AG04449 (cell line): ENCODE measurements around the gene CARD10.

Experiments
- CTCF ChIA-PET: fragments of 350-600 bp; formaldehyde crosslinking; extraction: SDS; loops from one replicate; lab custom pipeline; 2021; ENCODE audit warnings: antibody characterized with exemption; lab: Yijun Ruan, JAX
- POLR2A ChIA-PET: fragments of 400-600, 350-600 bp; formaldehyde crosslinking; extraction: SDS; loops from one replicate; lab custom pipeline; 2020; ENCODE audit warnings: antibody characterized with exemption, inconsistent platforms; lab: Yijun Ruan, JAX
- DNase-seq: peaks from one replicate; pipeline ENCODE4 v3.0.0-alpha.2; 2010; ENCODE audit warnings: low read depth, low spot score
- H3K4me3 ChIP-seq: 2 replicates; pipeline ENCODE4 v1.5.1; 2011; ENCODE audit warnings: low read depth, mild to moderate bottlenecking, control low read depth, low read length
- TF ChIP-seq, protein P1 (sequence below): IDR thresholded peaks from one replicate; pipeline ENCODE4 v1.5.1; 2011; ENCODE audit warnings: mild to moderate bottlenecking, moderate library complexity, low read length, control low read depth, inconsistent platforms; ENCODE audit not compliant: insufficient read depth; ENCODE audit errors: missing control alignments

CARD10 gene

DNA sequence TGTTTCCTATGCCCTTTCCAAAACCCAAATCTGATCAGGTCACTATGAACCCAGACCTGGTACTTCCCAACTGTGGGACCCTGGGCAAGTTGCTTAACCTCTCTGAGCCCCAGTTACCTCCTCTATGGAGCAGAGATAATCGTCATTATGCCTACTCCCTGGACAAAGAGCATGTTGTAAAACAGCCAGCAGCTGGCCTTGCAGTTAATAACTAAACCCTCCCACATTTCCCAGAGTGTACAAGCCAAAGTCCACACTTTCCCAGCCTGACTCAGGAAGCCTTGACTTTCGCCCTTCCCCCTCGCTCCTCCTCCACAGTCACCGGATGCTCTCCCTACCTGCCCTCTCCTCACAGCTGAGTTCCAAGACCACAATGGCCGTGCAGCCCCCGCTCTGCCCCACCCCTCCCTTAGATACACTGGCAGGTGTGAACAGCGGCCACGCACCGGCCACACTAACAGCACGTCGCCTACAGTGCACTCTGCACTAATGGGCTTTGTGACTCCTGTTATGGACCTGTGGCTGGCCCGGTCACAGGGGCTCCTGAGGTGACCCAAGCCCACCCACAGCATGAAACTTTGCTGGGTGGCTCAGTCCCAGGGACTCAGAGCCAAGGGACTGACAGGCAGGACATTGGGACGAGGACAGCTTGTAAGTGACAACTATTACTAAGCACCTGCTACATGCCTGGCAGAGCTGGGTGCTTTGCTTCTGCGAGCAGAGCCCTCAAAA, 17.4 kb downstream of the CARD10 start:
- no peak overlapping the region for H3K4me3 ChIP-seq
- TF ChIP-seq, protein P1, sequence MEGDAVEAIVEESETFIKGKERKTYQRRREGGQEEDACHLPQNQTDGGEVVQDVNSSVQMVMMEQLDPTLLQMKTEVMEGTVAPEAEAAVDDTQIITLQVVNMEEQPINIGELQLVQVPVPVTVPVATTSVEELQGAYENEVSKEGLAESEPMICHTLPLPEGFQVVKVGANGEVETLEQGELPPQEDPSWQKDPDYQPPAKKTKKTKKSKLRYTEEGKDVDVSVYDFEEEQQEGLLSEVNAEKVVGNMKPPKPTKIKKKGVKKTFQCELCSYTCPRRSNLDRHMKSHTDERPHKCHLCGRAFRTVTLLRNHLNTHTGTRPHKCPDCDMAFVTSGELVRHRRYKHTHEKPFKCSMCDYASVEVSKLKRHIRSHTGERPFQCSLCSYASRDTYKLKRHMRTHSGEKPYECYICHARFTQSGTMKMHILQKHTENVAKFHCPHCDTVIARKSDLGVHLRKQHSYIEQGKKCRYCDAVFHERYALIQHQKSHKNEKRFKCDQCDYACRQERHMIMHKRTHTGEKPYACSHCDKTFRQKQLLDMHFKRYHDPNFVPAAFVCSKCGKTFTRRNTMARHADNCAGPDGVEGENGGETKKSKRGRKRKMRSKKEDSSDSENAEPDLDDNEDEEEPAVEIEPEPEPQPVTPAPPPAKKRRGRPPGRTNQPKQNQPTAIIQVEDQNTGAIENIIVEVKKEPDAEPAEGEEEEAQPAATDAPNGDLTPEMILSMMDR: no peak
- peak; percentile 59 for DNase-seq
- POLR2A ChIA-PET: no interaction called here
- CTCF ChIA-PET: interaction anchor here (1.3 kb wide), 1 partner anchor 105 kb away, joined by 3 read pairs; no protein-coding TSS in a partner anchor

DNA sequence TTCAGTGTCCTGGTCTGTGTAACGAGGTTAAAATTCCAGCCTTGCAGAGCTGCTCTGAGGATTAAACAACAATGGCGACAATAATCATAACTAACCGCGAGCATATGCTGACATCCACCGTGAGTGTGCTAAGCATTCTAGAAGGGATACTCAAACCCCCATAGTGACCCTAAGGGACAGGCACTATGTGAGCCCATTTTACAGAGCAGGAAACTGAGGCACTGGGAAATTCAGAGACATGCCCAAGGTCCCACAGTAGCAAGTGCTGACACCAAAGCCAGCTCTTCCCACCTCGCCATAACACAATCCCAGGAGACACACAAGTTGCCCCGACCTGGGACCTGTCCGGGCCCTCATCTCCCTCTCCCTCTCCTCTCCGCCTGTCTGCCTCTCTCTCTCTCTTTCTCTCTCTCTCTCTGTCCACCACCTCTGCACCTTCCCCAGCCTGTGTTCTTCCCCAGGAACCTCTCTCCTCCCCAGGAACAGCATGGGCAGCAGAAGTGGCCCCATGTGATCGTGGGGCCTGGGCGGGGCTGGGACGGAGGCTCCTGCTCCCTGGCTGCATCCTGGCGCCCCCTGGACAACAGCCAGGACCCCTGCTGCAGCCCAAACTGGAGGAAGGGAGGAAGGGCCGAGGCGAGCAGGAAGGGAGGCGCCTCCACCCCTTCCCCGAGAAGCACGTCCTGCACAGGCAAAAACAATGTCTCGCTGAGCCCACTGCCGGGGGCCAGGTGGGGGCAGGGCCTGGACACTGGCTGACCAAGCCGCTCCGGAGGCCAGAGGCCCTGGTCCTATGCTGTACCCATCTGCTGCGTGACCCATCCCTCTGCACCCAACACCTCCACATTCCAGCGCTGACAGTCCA, 18.2 kb downstream of the CARD10 start:
- TF ChIP-seq, protein P1: no peak
- no peak overlapping the region for H3K4me3 ChIP-seq
- CTCF ChIA-PET: interaction anchor here (0.8 to 2.0 kb wide), 3 partner anchors 7 to 106 kb away, joined by 3 to 4 read pairs (median 3); no protein-coding TSS in a partner anchor
- no peak for DNase-seq
- POLR2A ChIA-PET: interaction anchor here (2.7 kb wide), 1 partner anchor 11 kb away, joined by 7 read pairs; no protein-coding TSS in a partner anchor

DNA sequence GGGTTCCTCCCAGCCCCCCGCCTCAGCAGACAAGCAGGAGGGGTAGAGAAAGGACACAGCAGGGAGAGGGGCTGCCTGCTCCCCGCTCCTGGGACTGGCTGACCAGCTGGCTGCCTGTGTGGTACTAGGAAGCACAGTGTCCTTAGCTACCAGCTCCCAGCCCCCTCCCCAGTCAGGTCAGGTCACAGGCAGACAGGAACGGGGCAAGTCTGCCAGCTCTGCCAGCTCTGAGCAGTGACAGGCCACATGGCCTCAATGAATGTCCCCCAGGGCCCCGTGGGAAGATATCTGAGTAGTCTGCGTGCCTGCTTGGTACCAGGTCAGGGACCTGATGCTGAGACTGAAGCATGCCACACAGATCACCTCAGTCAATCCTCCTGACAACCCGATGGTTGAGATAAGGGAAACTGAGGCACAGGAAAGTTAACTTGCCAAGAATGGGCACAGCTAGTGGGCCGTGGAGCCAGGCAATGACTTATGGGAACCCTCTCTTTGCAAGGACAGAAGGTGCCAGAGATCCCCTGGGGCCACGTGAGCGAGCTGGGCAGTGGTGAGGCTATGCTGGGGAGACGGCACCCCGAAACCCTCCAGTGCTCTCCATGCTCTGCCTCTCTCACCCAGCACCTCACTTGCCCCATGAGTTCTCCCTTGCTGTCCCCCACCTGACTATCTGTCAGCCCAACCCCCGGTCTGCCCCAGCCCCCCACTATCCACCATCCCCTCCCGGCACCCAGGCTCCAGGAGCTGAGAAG, 19.2 kb downstream of the CARD10 start:
- POLR2A ChIA-PET: interaction anchor here (2.7 kb wide), 1 partner anchor 12 kb away, joined by 7 read pairs; no protein-coding TSS in a partner anchor

DNA sequence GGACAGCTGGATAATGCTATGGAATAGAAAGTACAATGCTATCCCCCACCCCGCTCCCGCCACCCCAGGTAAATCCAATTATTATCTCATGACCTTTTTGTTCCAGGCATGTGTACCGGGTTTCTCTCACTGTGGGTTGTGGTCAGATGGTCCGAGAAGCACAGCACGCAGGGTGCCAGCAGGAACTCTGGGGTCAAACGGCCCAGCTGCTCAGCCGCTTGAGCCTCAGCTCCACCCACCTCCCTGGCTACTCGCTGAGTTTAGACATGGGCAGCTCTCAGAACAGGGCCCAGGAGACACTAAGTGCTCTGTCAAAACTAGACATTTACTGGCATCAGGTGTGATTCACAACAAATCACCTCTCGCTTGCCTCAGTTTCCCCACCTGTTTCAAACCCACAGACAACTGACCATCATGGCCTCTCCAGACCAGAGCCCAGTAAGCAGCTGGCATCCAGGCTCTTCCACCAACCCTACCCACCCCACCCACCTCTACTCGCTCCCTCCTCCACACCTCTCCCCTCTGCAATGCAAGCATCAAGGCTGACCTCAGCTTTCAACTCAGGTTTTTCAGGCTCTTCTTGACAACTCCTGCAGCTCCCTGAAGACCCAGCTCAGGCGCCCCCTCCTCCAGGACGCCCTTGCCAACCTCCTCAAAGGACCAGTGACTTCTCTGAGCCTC, 20.0 kb downstream of the CARD10 start:
- no peak for DNase-seq
- TF ChIP-seq, protein P1: no peak
- H3K4me3 ChIP-seq: no peak overlapping the region
- POLR2A ChIA-PET: interaction anchor here (2.7 kb wide), 1 partner anchor 13 kb away, joined by 7 read pairs; no protein-coding TSS in a partner anchor
- CTCF ChIA-PET: interaction anchor here (1.1 to 2.0 kb wide), 2 partner anchors 9 to 108 kb away, joined by 3 to 4 read pairs; no protein-coding TSS in a partner anchor

More for the DNA sequence above, 19.2 kb downstream of the CARD10 start:
- H3K4me3 ChIP-seq: no peak overlapping the region
- TF ChIP-seq, protein P1: no peak
- DNase-seq: no peak
- CTCF ChIA-PET: interaction anchor here (0.8 to 2.0 kb wide), 3 partner anchors 8 to 107 kb away, joined by 3 to 4 read pairs (median 3); no protein-coding TSS in a partner anchor

DNA sequence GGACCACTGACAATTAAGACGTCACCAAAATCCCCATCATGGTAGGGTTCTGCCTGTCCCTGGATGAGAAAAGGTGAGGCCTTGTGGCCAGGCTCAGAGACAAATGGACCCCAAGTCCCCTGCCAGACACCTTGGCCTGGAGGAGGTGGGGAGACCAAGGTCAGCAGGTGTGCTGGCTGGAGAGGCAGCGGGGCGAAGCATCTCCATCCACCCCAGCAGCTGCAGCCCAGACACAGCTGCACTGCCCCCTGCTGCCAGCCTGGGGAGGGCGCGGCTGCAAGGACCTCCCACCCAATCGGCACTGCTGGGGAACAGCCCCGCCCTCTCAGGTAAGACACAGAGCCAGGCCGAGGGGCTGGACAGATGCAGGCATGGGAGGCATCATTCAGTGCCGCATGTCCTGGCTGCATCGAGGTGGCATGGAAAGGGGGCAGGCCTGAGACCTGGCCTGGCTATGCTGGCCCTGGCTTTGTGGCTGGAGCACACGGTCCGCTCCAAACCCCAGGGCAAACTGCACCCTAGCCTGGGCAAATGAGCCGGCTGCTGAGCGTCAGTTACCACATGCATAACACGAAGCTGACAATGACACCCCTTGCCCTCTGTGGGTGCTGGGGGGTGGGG, 20.8 kb downstream of the CARD10 start:
- TF ChIP-seq, protein P1: peak; percentile 30
- no peak for DNase-seq
- no peak overlapping the region for H3K4me3 ChIP-seq
- ChIA-PET CTCF (interaction anchor here (1.0 to 2.0 kb wide), 3 partner anchors 8 to 63 kb away, joined by 4 to 7 read pairs (median 4); no protein-coding TSS in a partner anchor), POLR2A (interaction anchor here (2.7 kb wide), 1 partner anchor 14 kb away, joined by 7 read pairs; no protein-coding TSS in a partner anchor)
